ENCODE measurements around the gene CEP135. TPM values are rescaled to one million over a fixed set of nuclear protein-coding genes. Genes with fewer than 3 reads are reported as not detected.
A peak's percentile ranks its signal among the peaks of the same experiment; 100 is the strongest.

The CEP135 gene
- total RNA-seq, 1 donor = 10.1 TPM

- H4K20me1 ChIP-seq (ENCODE audit: insufficient read depth, low read length) = no peaks in the 10 kb centered on the region
- no peak overlapping the region for H3K27ac ChIP-seq (ENCODE audit: low read depth, low read length)
- no peaks in the 10 kb centered on the region for H3K4me1 ChIP-seq (ENCODE audit: insufficient read depth, low read length)
- no peak overlapping the region for H3K4me2 ChIP-seq (ENCODE audit: insufficient read depth, low read length)
- no peak for DNase-seq (ENCODE audit: insufficient read length, low spot score, missing footprints)
- H3K4me3 ChIP-seq (ENCODE audit: insufficient read depth, low read length) = no peak overlapping the region
- no peak for TF ChIP-seq CTCF (IDR thresholded peaks at IDR 0.05; ENCODE audit: extremely low read depth, low read depth, low read length)
- no peaks in the 10 kb centered on the region for H3K27me3 ChIP-seq (ENCODE audit: insufficient read depth, low read length)
- no peaks in the 10 kb centered on the region for H3K36me3 ChIP-seq (ENCODE audit: insufficient read depth, low read length)
- no peaks in the 10 kb centered on the region for H3K79me2 ChIP-seq (ENCODE audit: insufficient read depth, low read length)
- H3K9me3 ChIP-seq (ENCODE audit: low read depth, low read length) = peaks cover 2% of the 10 kb centered on the region
- H2AFZ ChIP-seq (ENCODE audit: low read length) = no peak overlapping the region
Observed at GRCh38 chr4:55938481-55938880, 10.3 kb upstream of the CEP135 start.

DNA sequence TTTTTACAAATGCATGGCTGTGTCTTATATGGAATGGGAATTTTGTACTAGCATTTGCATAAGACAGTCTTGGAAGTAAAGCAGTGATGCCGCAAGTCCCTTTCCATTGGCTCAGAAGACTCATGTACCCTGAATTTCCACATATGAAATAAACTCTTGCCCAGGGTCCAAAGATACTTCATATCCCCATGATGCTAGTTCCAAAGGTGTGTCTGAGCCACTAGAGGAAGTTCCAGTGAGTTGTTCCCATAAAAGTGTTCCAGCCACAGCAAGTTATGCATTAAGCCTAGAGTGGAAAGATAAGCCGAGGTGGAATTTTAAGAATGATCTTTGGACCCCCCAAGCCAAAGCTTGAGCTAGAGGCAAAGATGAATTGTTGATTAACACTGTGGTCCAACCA, 9.3 kb upstream of the CEP135 start:
- Histone ChIP-seq H3K4me1 (ENCODE audit: insufficient read depth, low read length) (no peaks in the 10 kb centered on the region), H3K4me3 (ENCODE audit: insufficient read depth, low read length) (no peak overlapping the region), H2AFZ (ENCODE audit: low read length) (no peak overlapping the region), H4K20me1 (ENCODE audit: insufficient read depth, low read length) (no peaks in the 10 kb centered on the region), H3K27me3 (ENCODE audit: insufficient read depth, low read length) (no peaks in the 10 kb centered on the region), H3K79me2 (ENCODE audit: insufficient read depth, low read length) (no peaks in the 10 kb centered on the region), H3K9me3 (ENCODE audit: low read depth, low read length) (peaks cover 2% of the 10 kb centered on the region), H3K4me2 (ENCODE audit: insufficient read depth, low read length) (no peak overlapping the region), H3K27ac (ENCODE audit: low read depth, low read length) (no peak overlapping the region), H3K36me3 (ENCODE audit: insufficient read depth, low read length) (no peaks in the 10 kb centered on the region)
- no peak for TF ChIP-seq CTCF (IDR thresholded peaks at IDR 0.05; ENCODE audit: extremely low read depth, low read depth, low read length)
- DNase-seq (ENCODE audit: insufficient read length, low spot score, missing footprints) = no peak

GRCh38 chr4:55941881-55942396, 6.8 kb upstream of the CEP135 start:
- no peaks in the 10 kb centered on the region for H4K20me1 ChIP-seq (ENCODE audit: insufficient read depth, low read length)
- H3K36me3 ChIP-seq (ENCODE audit: insufficient read depth, low read length) = no peaks in the 10 kb centered on the region
- no peak overlapping the region for H3K27ac ChIP-seq (ENCODE audit: low read depth, low read length)
- H3K9me3 ChIP-seq (ENCODE audit: low read depth, low read length) = peaks cover 2% of the 10 kb centered on the region
- peaks cover under 1% of the 10 kb centered on the region for H3K4me1 ChIP-seq (ENCODE audit: insufficient read depth, low read length)
- peaks cover 12% of the 10 kb centered on the region for H3K79me2 ChIP-seq (ENCODE audit: insufficient read depth, low read length)
- DNase-seq (ENCODE audit: insufficient read length, low spot score, missing footprints) = no peak
- no peak overlapping the region for H2AFZ ChIP-seq (ENCODE audit: low read length)
- no peak for TF ChIP-seq CTCF (IDR thresholded peaks at IDR 0.05; ENCODE audit: extremely low read depth, low read depth, low read length)
- H3K4me2 ChIP-seq (ENCODE audit: insufficient read depth, low read length) = no peak overlapping the region
- no peaks in the 10 kb centered on the region for H3K27me3 ChIP-seq (ENCODE audit: insufficient read depth, low read length)
- no peak overlapping the region for H3K4me3 ChIP-seq (ENCODE audit: insufficient read depth, low read length)

- Histone ChIP-seq H3K36me3 (ENCODE audit: insufficient read depth, low read length) (peaks cover 3% of the 10 kb centered on the region), H3K9me3 (ENCODE audit: low read depth, low read length) (no peaks in the 10 kb centered on the region), H3K4me3 (ENCODE audit: insufficient read depth, low read length) (peak overlapping the region; percentile 78), H3K4me1 (ENCODE audit: insufficient read depth, low read length) (peaks cover 24% of the 10 kb centered on the region), H2AFZ (ENCODE audit: low read length) (peak overlapping the region; percentile 91), H4K20me1 (ENCODE audit: insufficient read depth, low read length) (no peaks in the 10 kb centered on the region), H3K4me2 (ENCODE audit: insufficient read depth, low read length) (peak overlapping the region; percentile 93), H3K79me2 (ENCODE audit: insufficient read depth, low read length) (peaks cover 40% of the 10 kb centered on the region), H3K27ac (ENCODE audit: low read depth, low read length) (peak overlapping the region; percentile 92), H3K27me3 (ENCODE audit: insufficient read depth, low read length) (no peaks in the 10 kb centered on the region)
- DNase-seq (ENCODE audit: insufficient read length, low spot score, missing footprints) = no peak
- no peak for TF ChIP-seq CTCF (IDR thresholded peaks at IDR 0.05; ENCODE audit: extremely low read depth, low read depth, low read length)
Observed at GRCh38 chr4:55947254-55947882, 1.4 kb upstream of the CEP135 start.

Measured in osteoblast (primary cell).